ENCODE results near the gene MCAM. TPM values are rescaled to one million over a fixed set of nuclear protein-coding genes. Genes with fewer than 3 reads are reported as not detected.

MCAM gene
- total RNA-seq, 1 experiment from 2014 or later: 38.8 TPM

DNA sequence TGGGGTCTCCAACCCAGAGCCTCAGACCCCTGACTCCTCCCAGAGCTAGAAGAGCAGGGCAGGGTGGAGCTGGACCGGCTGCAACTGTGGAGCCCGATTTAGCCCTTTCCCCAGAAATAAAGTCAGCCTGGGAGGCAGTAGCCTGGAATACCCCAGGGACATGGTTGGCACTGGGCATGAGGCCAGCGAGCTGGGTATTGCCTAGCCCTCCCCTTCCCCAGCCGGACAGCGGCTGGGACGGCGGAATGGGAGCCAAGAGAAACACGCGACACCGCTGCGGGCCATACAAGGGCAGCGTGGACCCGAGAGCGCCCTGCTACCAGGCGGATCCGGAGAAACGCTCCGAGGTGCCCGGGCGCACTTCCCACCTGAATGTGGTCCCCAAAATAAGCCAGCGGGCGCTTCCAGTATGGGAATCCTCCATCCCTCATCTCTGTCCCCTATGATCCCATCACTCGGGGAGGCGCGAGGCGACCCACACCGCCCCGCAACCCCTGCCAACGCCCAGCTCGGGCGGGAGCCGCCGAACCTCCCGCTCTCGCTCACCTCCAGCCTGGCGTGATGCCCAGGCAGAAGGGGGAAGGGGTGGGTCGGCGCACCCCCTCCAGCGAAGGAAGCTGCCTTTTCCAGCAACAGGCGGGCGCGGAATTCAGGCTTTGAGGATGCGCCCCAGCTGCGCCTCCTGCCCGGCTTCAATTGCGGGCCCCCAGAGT lies 758 bp downstream of the MCAM start:
- Histone ChIP-seq H3K4me3 (peak overlapping the region; percentile 67), H3K27ac (no peak overlapping the region), H3K9me3 (ENCODE audit: insufficient read depth, low read depth) (no peaks in the 10 kb centered on the region), H4K20me1 (ENCODE audit: insufficient read depth) (no peaks in the 10 kb centered on the region), H3K79me2 (ENCODE audit: low read depth) (no peaks in the 10 kb centered on the region), H3K9me2 (ENCODE audit: insufficient read depth) (no peaks in the 10 kb centered on the region), H3K36me3 (ENCODE audit: low read depth) (no peaks in the 10 kb centered on the region), H3F3A (ENCODE audit: insufficient read depth, low read depth) (peaks cover 15% of the 10 kb centered on the region; the same call in 1 of the 2 replicates), H3K4me2 (peak overlapping the region; percentile 96), H3K27me3 (ENCODE audit: insufficient read depth, low read depth) (peaks cover 20% of the 10 kb centered on the region), H2AFZ (peak overlapping the region; percentile 78), H3K4me1 (replicated peaks; ENCODE audit: insufficient read depth) (peaks cover 31% of the 10 kb centered on the region)
- DNase-seq: peak in 1 of 2 experiments; percentile 54
- TSS peak; percentile 49 for BruUV-seq (replicated peaks)
- ChIA-PET POLR2A (ENCODE audit: unreplicated experiment) (interaction anchor here (0.6 kb wide), 1 partner anchor 404 kb away, joined by 5 read pairs; no protein-coding TSS in a partner anchor), CTCF (interaction anchor here (0.6 kb wide), 1 partner anchor 632 kb away, joined by 3 read pairs; no protein-coding TSS in a partner anchor)
- TF ChIP-seq, protein P1, sequence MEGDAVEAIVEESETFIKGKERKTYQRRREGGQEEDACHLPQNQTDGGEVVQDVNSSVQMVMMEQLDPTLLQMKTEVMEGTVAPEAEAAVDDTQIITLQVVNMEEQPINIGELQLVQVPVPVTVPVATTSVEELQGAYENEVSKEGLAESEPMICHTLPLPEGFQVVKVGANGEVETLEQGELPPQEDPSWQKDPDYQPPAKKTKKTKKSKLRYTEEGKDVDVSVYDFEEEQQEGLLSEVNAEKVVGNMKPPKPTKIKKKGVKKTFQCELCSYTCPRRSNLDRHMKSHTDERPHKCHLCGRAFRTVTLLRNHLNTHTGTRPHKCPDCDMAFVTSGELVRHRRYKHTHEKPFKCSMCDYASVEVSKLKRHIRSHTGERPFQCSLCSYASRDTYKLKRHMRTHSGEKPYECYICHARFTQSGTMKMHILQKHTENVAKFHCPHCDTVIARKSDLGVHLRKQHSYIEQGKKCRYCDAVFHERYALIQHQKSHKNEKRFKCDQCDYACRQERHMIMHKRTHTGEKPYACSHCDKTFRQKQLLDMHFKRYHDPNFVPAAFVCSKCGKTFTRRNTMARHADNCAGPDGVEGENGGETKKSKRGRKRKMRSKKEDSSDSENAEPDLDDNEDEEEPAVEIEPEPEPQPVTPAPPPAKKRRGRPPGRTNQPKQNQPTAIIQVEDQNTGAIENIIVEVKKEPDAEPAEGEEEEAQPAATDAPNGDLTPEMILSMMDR (conservative IDR thresholded peaks at IDR 0.05): no peak
- peak; percentile 71; the same call in 1 of the 2 replicates for TF ChIP-seq EZH2 (IDR thresholded peaks at IDR 0.05; ENCODE audit: low read depth)
- intact Hi-C loops (cut with micrococcal nuclease; ENCODE audit: unreplicated experiment): loop anchor here (5.0 kb wide), 3 partner anchors 109 to 404 kb away; partner anchors contain the start of genes CBL and DPAGT1

DNA sequence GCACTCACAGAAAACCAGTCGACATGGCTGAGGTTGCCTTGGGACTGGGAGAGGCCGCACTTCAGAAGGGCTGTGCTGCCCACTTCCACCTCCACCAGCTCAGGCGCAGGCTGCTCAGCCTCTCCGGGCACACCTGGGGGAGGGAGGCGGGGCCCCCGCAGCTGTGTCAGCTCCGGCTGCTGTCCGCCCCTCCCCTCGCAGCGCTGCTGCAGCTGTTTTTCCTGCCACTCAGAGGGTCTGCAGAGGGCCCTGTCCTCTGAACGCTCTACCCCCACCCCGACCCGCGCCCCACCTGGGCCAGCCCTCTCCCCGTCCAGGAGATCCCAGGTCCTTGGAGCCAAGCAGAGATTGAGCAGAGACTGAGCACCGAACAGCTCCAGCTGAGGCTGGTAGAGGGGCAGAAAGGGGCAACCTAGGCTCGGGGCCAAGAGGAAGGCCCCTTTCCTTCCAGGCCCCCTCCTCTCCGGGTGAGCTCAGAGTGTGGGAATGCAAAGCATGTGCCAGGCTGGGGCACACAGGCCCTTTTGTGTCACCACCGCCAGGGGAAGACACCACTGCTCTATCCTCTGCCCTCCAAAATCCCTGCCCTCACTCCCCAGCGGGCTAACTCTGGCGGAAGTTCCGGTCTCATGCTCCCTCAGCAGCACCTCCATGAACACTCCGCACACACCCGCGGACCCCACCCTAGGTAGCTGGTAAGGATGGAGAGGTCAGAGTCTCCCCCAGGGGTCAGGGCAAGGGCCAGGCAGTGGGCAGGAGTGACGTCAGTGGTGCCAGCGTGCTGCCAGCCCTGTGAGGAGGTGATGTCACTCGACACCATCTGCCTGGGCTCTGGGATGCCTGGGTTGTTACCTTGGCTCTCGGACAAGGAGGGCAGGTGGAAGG lies 1.6 kb downstream of the MCAM start:
- no peaks in the 10 kb centered on the region for H4K20me1 ChIP-seq (ENCODE audit: insufficient read depth)
- peak overlapping the region; percentile 96 for H3K4me2 ChIP-seq
- peaks cover 15% of the 10 kb centered on the region; the same call in 1 of the 2 replicates for H3F3A ChIP-seq (ENCODE audit: insufficient read depth, low read depth)
- peaks cover 20% of the 10 kb centered on the region for H3K27me3 ChIP-seq (ENCODE audit: insufficient read depth, low read depth)
- H2AFZ ChIP-seq: peak overlapping the region; percentile 78; the same call in 1 of the 2 replicates
- CTCF ChIA-PET: interaction anchor here (0.6 kb wide), 2 partner anchors 144 to 632 kb away, joined by 3 read pairs; no protein-coding TSS in a partner anchor
- H3K9me2 ChIP-seq (ENCODE audit: insufficient read depth): no peaks in the 10 kb centered on the region
- H3K36me3 ChIP-seq (ENCODE audit: low read depth): no peaks in the 10 kb centered on the region
- BruUV-seq (replicated peaks): no TSS peak
- H3K79me2 ChIP-seq (ENCODE audit: low read depth): no peaks in the 10 kb centered on the region
- H3K4me3 ChIP-seq: peak overlapping the region; percentile 67
- peak; percentile 65 to 71 for DNase-seq
- H3K27ac ChIP-seq: no peak overlapping the region
- intact Hi-C loops (cut with micrococcal nuclease; ENCODE audit: unreplicated experiment): loop anchor here (5.0 kb wide), 3 partner anchors 108 to 403 kb away; partner anchors contain the start of genes CBL and DPAGT1
- H3K4me1 ChIP-seq (replicated peaks; ENCODE audit: insufficient read depth): peaks cover 31% of the 10 kb centered on the region
- POLR2A ChIA-PET (ENCODE audit: unreplicated experiment): interaction anchor here (0.5 to 0.6 kb wide), 3 partner anchors 19 to 516 kb away, joined by 3 to 4 read pairs (median 4); partner anchors contain the start of gene RNF26
- no peaks in the 10 kb centered on the region for H3K9me3 ChIP-seq (ENCODE audit: insufficient read depth, low read depth)
- TF ChIP-seq, protein P1 (conservative IDR thresholded peaks at IDR 0.05): peak; percentile 34; the same call in 1 of the 2 replicates
- TF ChIP-seq EZH2 (IDR thresholded peaks at IDR 0.05; ENCODE audit: low read depth): no peak

DNA sequence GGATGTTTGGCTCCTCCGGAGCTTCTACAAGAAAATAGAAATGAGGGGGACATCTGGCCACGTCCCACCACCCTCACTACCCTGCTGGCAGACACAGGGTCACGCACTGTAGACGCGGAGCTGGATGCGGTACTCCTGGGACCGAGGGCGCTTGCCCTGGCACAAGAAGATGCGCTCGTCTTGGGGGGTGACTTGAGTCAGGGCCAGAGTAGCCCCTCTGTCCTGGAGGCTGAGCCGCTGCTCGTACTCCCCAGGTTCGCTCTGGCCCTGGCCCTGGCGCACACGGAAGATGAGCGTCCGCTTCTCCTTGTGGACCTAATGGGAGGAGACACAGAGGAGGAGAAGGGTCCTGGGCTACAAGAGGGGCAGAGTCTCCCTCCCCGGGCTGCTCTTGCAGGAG lies 2.2 kb downstream of the MCAM start:
- Histone ChIP-seq H3K4me3 (no peak overlapping the region), H3K9me3 (ENCODE audit: insufficient read depth, low read depth) (no peaks in the 10 kb centered on the region), H4K20me1 (ENCODE audit: insufficient read depth) (no peaks in the 10 kb centered on the region), H2AFZ (no peak overlapping the region), H3K4me1 (replicated peaks; ENCODE audit: insufficient read depth) (peaks cover 31% of the 10 kb centered on the region), H3K4me2 (no peak overlapping the region), H3K79me2 (ENCODE audit: low read depth) (no peaks in the 10 kb centered on the region), H3F3A (ENCODE audit: insufficient read depth, low read depth) (peaks cover 14% of the 10 kb centered on the region; the same call in 1 of the 2 replicates), H3K27me3 (ENCODE audit: insufficient read depth, low read depth) (peaks cover 20% of the 10 kb centered on the region), H3K9me2 (ENCODE audit: insufficient read depth) (no peaks in the 10 kb centered on the region), H3K27ac (no peak overlapping the region), H3K36me3 (ENCODE audit: low read depth) (no peaks in the 10 kb centered on the region)
- no peak for TF ChIP-seq EZH2 (IDR thresholded peaks at IDR 0.05; ENCODE audit: low read depth)
- TF ChIP-seq, protein P1 (conservative IDR thresholded peaks at IDR 0.05): no peak
- no TSS peak for BruUV-seq (replicated peaks)
- DNase-seq: no peak
- intact Hi-C loops (cut with micrococcal nuclease; ENCODE audit: unreplicated experiment): loop anchor here (5.0 kb wide), 3 partner anchors 107 to 402 kb away; partner anchors contain the start of genes CBL and DPAGT1
- CTCF ChIA-PET: interaction anchor here (0.6 kb wide), 1 partner anchor 144 kb away, joined by 3 read pairs; no protein-coding TSS in a partner anchor
- POLR2A ChIA-PET (ENCODE audit: unreplicated experiment): interaction anchor here (0.5 to 0.6 kb wide), 3 partner anchors 20 to 516 kb away, joined by 3 to 4 read pairs (median 4); partner anchors contain the start of gene RNF26

Data from PC-9 (cell line).